Spleen (tissue), 7 donors: ENCODE results near the gene ANO5.

ENCODE experiments used
- CTCF ChIP-seq, 11 experiments: fragments of 200-600 bp in 7 of 11; fragments of 450-650 bp in 4 of 11; sonication (generic) in 4 of 11; IDR thresholded peaks in 8 of 11; conservative IDR thresholded peaks in 3 of 11; 1 replicate in 7 of 11; 2 replicates in 4 of 11; pipeline versions ENCODE4 v1.4.0 to v1.8.0; 2016 to 2021; ENCODE audit warnings: antibody characterized with exemption in 11 of 11, inconsistent platforms in 4 of 11, mild to moderate bottlenecking in 1 of 11
- POLR2A ChIP-seq, 3 donors: fragments of 450-650 bp; IDR thresholded peaks; one replicate each; pipeline ENCODE4 v1.5.1; 2017; ENCODE audit warnings: antibody characterized with exemption in 3 of 3, mild to moderate bottlenecking in 1 of 3
- POLR2AphosphoS5 ChIP-seq, 3 donors: sonication (generic); formaldehyde crosslinking; IDR thresholded peaks; one replicate each; pipeline ENCODE4 v1.5.1; 2017; ENCODE audit warnings: antibody characterized with exemption in 3 of 3
- donor health status: DM: no; HTN: no; CAD: no; lungs with moderate emphysema.
- donor health status: DM: no; HTN: no; CAD: no.
- donor health status: DM: no; HTN: no; CAD: no.

DNA sequence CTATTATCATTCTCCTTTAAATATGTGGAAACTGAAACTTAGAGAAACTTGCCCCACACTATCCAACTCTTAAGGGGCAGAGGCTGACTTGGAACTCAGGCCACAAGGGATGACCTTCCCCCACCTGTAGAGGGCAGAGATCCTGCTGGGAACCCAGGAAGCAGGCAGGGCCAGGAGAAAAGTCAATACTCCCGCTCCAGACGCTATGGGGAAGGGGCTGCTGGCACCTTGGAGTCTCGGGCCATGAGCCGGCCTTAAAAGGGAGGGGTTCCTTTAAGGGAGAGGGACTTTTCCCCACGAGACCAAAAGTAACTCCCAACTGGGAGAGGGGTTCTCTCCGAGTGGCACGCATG lies 620 bp upstream of the ANO5 start:
- no peak for TF ChIP-seq CTCF (IDR thresholded peaks at IDR 0.05 in 8 of 11, conservative IDR thresholded peaks at IDR 0.05 in 3 of 11)
- TF ChIP-seq POLR2A (IDR thresholded peaks at IDR 0.05), result no peak
- no peak for TF ChIP-seq POLR2AphosphoS5 (IDR thresholded peaks at IDR 0.05)
